DOHH2 (cell line): ENCODE results near the gene SH3TC2.

ENCODE experiments used
- H3F3A ChIP-seq: fragments of 200-600 bp; sonication (generic), shearing (Covaris generic); 2 replicates; pipeline ENCODE4 v1.6.0; 2016; ENCODE audit warnings: antibody characterized with exemption, mild to moderate bottlenecking; ENCODE audit not compliant: control insufficient read depth, insufficient read depth
- H3K27ac ChIP-seq: fragments of 200-600 bp; sonication (generic); 2 replicates; pipeline ENCODE4 v1.5.1; 2014; ENCODE audit warnings: low read depth, mild to moderate bottlenecking, low read length, moderate library complexity
- H3K27me3 ChIP-seq: fragments of 200-600 bp; sonication (generic); 2 replicates; pipeline ENCODE4 v1.6.1; 2014; ENCODE audit warnings: mild to moderate bottlenecking, low read length, mixed read lengths; ENCODE audit not compliant: control insufficient read depth
- H3K36me3 ChIP-seq: fragments of 200-600 bp; sonication (generic); 2 replicates; pipeline ENCODE4 v1.6.1; 2014; ENCODE audit warnings: mild to moderate bottlenecking, low read length, moderate library complexity, mixed read lengths; ENCODE audit not compliant: control insufficient read depth
- H3K4me1 ChIP-seq: fragments of 200-600 bp; sonication (generic); 2 replicates; pipeline ENCODE4 v1.6.1; 2014; ENCODE audit warnings: mild to moderate bottlenecking, low read length, mixed read lengths; ENCODE audit not compliant: control insufficient read depth
- H3K4me2 ChIP-seq: fragments of 200-600 bp; sonication (generic); 2 replicates; pipeline ENCODE4 v1.6.0; 2014; ENCODE audit warnings: mild to moderate bottlenecking, low read length, moderate library complexity
- H3K4me3 ChIP-seq: fragments of 200-600 bp; sonication (generic); 2 replicates; pipeline ENCODE4 v1.5.1; 2014; ENCODE audit warnings: mild to moderate bottlenecking, low read length, mixed read lengths
- H3K79me2 ChIP-seq: fragments of 200-600 bp; sonication (generic); 2 replicates; pipeline ENCODE4 v1.6.1; 2014; ENCODE audit warnings: mild to moderate bottlenecking, low read length, mixed read lengths; ENCODE audit not compliant: control insufficient read depth
- H3K9me2 ChIP-seq: fragments of 200-600 bp; sonication (generic); replicated peaks from 2 replicates; pipeline ENCODE4 v1.6.1; 2014; ENCODE audit warnings: mild to moderate bottlenecking, low read length, mixed read lengths; ENCODE audit not compliant: control insufficient read depth
- H3K9me3 ChIP-seq: fragments of 200-600 bp; sonication (generic); 2 replicates; pipeline ENCODE4 v1.6.1; 2014; ENCODE audit warnings: antibody characterized with exemption, low read length, mixed read lengths; ENCODE audit not compliant: control insufficient read depth, insufficient read depth
- H4K20me1 ChIP-seq: fragments of 200-600 bp; sonication (generic); 2 replicates; pipeline ENCODE4 v1.6.0; 2014; ENCODE audit warnings: low read depth, mild to moderate bottlenecking, antibody characterized with exemption, low read length, moderate library complexity; ENCODE audit not compliant: control insufficient read depth, insufficient read depth
- CTCF ChIP-seq: fragments of 200-600 bp; sonication (generic); IDR thresholded peaks from one replicate; pipeline ENCODE4 v1.5.1; 2014; ENCODE audit warnings: antibody characterized with exemption, mild to moderate bottlenecking, low read depth, low read length; ENCODE audit not compliant: poor library complexity, severe bottlenecking
- EZH2phosphoT487 ChIP-seq: fragments of 200-600 bp; sonication (generic); IDR thresholded peaks from 2 replicates; pipeline ENCODE4 v1.6.1; 2017; ENCODE audit warnings: borderline replicate concordance, mild to moderate bottlenecking, antibody characterized with exemption, low read length, moderate library complexity, mixed read lengths

The SH3TC2 gene

GRCh38 chr5:149053072-149053695 lies 9.7 kb downstream of the SH3TC2 start:
- TF ChIP-seq CTCF (no peak), EZH2phosphoT487 (no peak)
- no peaks in the 10 kb centered on the region for H3K9me2 ChIP-seq
- H3K27ac ChIP-seq, result no peak overlapping the region
- H3K4me1 ChIP-seq, result no peaks in the 10 kb centered on the region
- H3K9me3 ChIP-seq, result no peaks in the 10 kb centered on the region
- no peak overlapping the region for H3K4me3 ChIP-seq
- no peaks in the 10 kb centered on the region for H4K20me1 ChIP-seq
- H3K4me2 ChIP-seq, result no peak overlapping the region
- H3K36me3 ChIP-seq, result no peaks in the 10 kb centered on the region
- H3K79me2 ChIP-seq, result no peaks in the 10 kb centered on the region
- no peaks in the 10 kb centered on the region for H3F3A ChIP-seq
- peaks cover 7% of the 10 kb centered on the region for H3K27me3 ChIP-seq

- Histone ChIP-seq H3K79me2 (no peaks in the 10 kb centered on the region), H3K27me3 (peaks cover 9% of the 10 kb centered on the region), H3K27ac (no peak overlapping the region), H3K4me2 (no peak overlapping the region), H3K9me2 (no peaks in the 10 kb centered on the region), H3F3A (no peaks in the 10 kb centered on the region), H3K9me3 (no peaks in the 10 kb centered on the region), H3K4me3 (no peak overlapping the region), H3K4me1 (no peaks in the 10 kb centered on the region), H3K36me3 (no peaks in the 10 kb centered on the region), H4K20me1 (no peaks in the 10 kb centered on the region)
- TF ChIP-seq EZH2phosphoT487 (no peak), CTCF (no peak)
Measured at GRCh38 chr5:149049371-149049781, 13.5 kb downstream of the SH3TC2 start.

- TF ChIP-seq CTCF (no peak), EZH2phosphoT487 (no peak)
- H3K4me2 ChIP-seq, result no peak overlapping the region
- no peaks in the 10 kb centered on the region for H3K9me3 ChIP-seq
- no peaks in the 10 kb centered on the region for H4K20me1 ChIP-seq
- H3K4me1 ChIP-seq, result no peaks in the 10 kb centered on the region
- H3K36me3 ChIP-seq, result no peaks in the 10 kb centered on the region
- no peaks in the 10 kb centered on the region for H3K79me2 ChIP-seq
- no peaks in the 10 kb centered on the region for H3F3A ChIP-seq
- H3K4me3 ChIP-seq, result no peak overlapping the region
- no peak overlapping the region for H3K27ac ChIP-seq
- H3K9me2 ChIP-seq, result no peaks in the 10 kb centered on the region
- peaks cover 9% of the 10 kb centered on the region for H3K27me3 ChIP-seq
Measured at GRCh38 chr5:149048811-149049210, 14.1 kb downstream of the SH3TC2 start.

- H3F3A ChIP-seq, result no peaks in the 10 kb centered on the region
Measured at GRCh38 chr5:149047462-149047861, 15.4 kb downstream of the SH3TC2 start.

More at GRCh38 chr5:149047462-149047861, 15.4 kb downstream of the SH3TC2 start:
- Histone ChIP-seq H3K79me2 (no peaks in the 10 kb centered on the region), H3K9me3 (no peaks in the 10 kb centered on the region), H3K27me3 (peaks cover 9% of the 10 kb centered on the region), H4K20me1 (no peaks in the 10 kb centered on the region), H3K4me2 (no peak overlapping the region), H3K9me2 (no peaks in the 10 kb centered on the region), H3K4me3 (no peak overlapping the region), H3K27ac (no peak overlapping the region), H3K36me3 (no peaks in the 10 kb centered on the region), H3K4me1 (no peaks in the 10 kb centered on the region)
- TF ChIP-seq CTCF (no peak), EZH2phosphoT487 (no peak)
